Stimulated activated CD8-positive, alpha-beta memory T cell treated with anti-CD3 and anti-CD28 coated beads, Interleukin-2, amount 100 ng/mL, for 48 hours (primary cell): Measurements from ENCODE around the gene MYT1.
"Not testable (repeated sequence)": the region's sequence is repeated elsewhere in the genome, so short reads cannot be mapped to it uniquely, and the experiment has no call there.

Experiments used
- DNase-seq, 2 donors: peaks; one replicate each; pipeline ENCODE4 v3.0.0-alpha.2; 2020; ENCODE audit warnings: low read depth in 2 of 2

Gene MYT1

GRCh38 chr20:64166721-64167615, 2.7 kb downstream of the MYT1 start:
- no peak for DNase-seq

DNA sequence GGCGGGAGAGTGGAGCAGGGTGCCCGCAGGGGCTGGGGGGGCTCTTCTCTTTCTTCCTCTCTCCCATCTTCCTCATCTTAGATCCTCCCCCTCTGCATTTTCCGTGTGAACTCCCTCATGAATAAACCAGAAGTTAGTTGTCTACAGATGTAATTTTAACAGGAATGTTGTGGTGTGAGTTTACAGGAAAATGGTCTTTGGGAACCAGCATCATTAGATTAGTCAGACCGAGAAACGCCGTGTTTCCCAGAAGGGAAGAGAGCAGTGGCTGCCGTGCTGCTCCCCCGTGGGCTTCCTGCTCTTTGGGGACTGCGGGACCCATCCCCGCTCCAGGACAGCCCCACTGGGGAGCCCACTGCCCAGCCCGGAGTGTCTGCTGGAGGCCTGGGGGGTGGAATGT, 3.4 kb downstream of the MYT1 start:
- DNase-seq, result no peak

DNA sequence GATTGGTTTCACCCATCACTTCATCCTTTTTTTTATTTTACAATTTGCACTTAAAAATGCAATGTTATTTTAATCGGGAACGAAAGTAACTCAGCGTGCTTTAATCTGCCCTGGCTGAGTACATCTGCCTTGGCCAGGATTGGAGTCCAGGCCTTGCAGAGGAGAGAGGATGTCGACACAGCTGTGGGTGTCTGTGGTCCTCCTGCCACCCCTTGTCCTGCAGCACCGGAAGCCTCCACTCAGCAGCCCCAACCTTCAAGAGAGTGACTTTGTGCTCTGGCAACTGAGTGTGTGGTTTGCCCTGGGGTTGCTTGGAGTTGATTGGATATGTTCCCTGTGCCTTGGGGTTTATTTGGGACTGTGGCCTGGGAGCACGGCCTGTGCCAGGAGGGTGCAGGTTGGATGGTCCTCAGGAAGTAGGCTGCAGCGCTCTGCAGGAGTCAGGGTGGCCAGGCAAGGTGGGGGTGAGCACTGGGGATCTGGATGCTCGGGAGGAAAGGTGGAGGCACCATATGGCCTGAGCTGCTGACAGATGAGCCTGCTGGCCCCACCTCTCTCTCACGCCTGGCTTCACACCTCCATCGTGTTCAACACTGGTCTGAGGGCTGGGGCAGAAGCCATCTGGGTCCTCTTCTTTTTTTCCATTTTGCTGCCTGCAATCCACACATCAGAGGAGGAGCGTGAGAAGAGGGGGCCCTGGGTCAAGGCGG, 4.3 kb downstream of the MYT1 start:
- no peak for DNase-seq

DNA sequence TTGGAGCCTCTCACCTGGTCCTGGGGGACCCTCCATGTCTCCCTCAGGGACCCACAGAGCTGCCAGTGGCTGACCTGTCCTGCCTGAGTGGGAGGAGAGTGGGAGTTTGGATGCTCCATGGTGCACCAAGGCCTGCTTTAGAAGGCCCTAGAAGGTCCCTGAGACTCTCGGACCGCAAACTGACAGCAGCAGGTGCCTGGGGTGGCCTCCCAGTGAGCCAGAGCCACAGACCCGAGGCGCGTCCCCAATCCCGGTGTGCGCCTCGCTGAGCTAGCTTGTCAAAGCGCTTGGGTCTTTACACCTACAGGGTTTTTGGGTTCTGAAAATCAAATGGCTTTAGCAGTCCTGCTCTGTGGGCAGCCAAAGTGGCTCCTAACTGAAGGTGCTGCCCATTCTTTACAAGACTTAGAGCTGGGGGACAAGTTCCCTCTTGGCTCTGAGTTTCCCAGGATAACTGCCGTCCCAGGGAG, 4.9 kb downstream of the MYT1 start:
- no peak for DNase-seq

DNA sequence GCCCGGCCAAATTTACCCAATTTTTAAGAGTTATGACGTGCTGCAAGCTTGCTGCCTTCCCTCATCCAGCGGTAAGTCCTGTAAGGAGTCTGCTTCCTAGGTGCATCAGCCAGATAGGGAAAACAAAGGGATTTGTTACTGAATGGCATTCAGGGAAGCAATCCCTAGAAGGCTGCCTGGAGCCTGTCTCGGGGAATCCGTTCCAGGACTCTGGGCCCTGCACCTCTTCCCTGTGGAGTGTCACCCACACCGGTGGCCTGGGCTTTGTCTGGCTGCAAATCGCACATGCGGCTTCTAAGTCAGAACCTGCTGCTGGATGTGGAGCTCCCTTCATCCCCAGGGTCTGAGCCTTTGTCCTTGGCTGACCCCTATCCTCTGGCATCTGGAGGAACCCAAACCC, 7.0 kb downstream of the MYT1 start:
- DNase-seq, result no peak

- no peak for DNase-seq
Measured at GRCh38 chr20:64173116-64173515, 8.9 kb downstream of the MYT1 start.

GRCh38 chr20:64176551-64176950, 12.3 kb downstream of the MYT1 start:
- no peak for DNase-seq

- no peak for DNase-seq
Measured at GRCh38 chr20:64176971-64177370, 12.7 kb downstream of the MYT1 start.

DNA sequence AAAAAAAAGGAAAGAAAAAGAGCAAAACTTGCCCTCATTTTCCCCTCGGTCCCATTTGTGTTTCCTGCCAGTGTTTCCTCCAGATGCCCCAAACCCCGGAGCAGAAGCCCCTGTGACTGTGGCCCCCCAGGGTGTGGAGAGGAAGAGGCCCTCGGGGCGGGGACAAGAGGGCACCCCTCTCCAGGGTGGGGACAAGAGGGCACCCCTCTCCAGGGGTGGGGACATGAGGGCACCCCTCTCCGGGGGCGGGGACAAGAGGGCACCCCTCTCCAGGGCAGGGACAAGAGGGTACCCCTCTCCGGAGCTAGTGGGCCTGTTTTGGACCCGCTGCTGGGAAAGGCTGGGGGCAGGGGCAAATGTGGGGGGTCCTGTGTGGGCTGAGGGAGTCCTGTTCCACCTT, 13.1 kb downstream of the MYT1 start:
- DNase-seq, result no peak

DNA sequence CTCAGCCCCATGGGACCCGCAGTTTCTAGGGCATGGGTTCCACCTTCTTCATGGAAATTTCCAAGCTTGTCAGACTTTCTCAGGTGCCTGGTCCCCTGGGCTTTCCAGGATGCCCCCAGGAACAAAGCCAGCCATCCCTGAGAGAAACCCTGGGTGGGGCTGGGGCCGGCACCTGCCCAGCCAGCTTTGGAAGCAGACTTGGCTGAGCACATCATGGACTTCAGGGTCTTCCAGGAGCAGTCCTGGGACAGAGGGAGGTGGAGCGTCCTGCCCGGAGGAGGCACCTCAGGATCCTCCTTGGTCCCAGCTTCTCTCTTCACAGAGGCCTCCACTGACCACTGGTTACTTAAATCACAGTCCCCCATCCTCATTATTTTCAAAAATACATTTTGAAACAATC, 13.5 kb downstream of the MYT1 start:
- DNase-seq, result no peak

DNA sequence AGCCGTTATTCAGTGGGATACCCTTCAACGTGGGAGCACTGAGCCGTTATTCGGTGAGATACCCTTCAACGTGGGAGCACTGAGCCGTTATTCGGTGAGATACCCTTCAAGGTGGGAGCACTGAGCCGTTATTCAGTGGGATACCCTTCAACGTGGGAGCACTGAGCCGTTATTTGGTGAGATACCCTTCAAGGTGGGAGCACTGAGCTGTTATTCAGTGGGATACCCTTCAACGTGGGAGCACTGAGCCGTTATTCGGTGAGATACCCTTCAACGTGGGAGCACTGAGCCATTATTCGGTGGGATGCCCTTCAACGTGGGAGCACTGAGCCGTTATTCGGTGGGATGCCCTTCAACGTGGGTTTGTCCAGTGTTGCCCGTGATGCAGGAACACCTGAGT, 14.7 kb downstream of the MYT1 start:
- DNase-seq, result not testable (repeated sequence)

GRCh38 chr20:64179805-64180204, 15.6 kb downstream of the MYT1 start:
- DNase-seq, result no peak

- no peak for DNase-seq
Measured at GRCh38 chr20:64180673-64181072, 16.4 kb downstream of the MYT1 start.

- no peak for DNase-seq
Measured at GRCh38 chr20:64181391-64181790, 17.1 kb downstream of the MYT1 start.

- no peak for DNase-seq
Measured at GRCh38 chr20:64182146-64182865, 18.1 kb downstream of the MYT1 start.

- no peak for DNase-seq
Measured at GRCh38 chr20:64183313-64183712, 19.1 kb downstream of the MYT1 start.

GRCh38 chr20:64184795-64185194, 20.5 kb downstream of the MYT1 start:
- DNase-seq, result no peak

DNA sequence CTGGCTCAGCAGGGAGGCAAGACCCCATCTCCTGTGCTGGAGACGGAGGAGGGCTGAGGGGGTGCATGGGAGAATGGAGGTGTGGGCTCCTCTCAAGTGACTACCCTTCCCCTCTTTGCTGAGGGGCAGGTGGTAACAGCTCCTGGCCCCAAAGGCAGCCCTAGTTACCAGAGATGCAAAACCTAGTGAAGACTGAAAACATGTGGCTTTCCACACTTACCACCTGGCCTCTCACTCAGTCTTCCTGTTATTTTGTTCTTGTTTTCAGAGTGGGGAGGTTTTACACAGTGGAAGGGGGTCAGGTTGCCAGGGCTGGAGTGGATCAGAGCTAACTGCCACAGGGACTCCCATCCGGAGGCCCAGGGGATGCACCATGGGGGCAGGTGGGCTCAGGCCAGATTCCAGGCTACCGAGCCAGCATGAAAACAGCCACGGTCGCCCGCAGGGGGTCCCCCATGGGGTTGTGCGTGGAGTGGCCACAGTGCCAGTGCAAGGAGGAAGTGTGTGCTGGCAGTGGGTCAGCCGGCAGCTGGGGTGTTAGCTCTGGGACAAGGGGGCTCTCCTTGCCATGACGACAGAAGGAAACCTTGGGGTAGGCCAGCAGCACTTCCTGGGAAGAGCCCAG, 21.1 kb downstream of the MYT1 start:
- DNase-seq, result no peak

- no peak for DNase-seq
Measured at GRCh38 chr20:64186071-64186598, 21.9 kb downstream of the MYT1 start.

- not testable (repeated sequence) for DNase-seq
Measured at GRCh38 chr20:64187213-64187612, 23.0 kb downstream of the MYT1 start.

DNA sequence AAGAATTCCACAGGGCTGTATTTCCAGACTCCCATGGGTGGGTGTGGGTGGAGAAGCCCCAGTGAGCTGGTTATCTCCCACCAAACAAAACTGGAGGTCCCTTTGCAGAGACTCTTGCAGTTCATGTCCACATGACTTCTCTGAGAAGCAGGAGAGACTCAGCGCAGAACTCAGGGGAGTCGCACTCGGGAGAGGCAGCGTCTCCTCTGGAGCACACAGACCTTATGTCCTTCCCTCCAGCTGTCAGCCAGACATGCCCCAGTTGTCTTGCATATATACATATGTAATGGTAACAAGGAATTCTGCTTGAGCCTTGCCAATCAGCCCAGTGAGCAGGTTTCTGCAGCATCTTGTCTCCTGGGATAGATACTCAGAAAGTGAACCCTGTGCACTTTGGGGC, 23.8 kb downstream of the MYT1 start:
- DNase-seq, result no peak
